Measurements from ENCODE around the gene RAB5A. TPM values are rescaled to one million over a fixed set of nuclear protein-coding genes. Genes with fewer than 3 reads are reported as not detected.

RAB5A gene
- total and polyA plus RNA-seq, 2 experiments from 2014 or later: 110 to 128 TPM

GRCh38 chr3:19898721-19899120 is 48.2 kb upstream of the RAB5A start:
- no peak overlapping the region for H3K27ac Mint-ChIP-seq

More at GRCh38 chr3:19898721-19899120, 48.2 kb upstream of the RAB5A start:
- DNase-seq (ENCODE audit: low spot score) (no peak), ATAC-seq (no peak)
- Histone ChIP-seq H3K27me3 (ENCODE audit: insufficient read depth) (no peaks in the 10 kb centered on the region), H3K36me3 (ENCODE audit: insufficient read depth) (no peaks in the 10 kb centered on the region), H3K27ac (ENCODE audit: low read depth) (no peak overlapping the region), H3F3A (replicated peaks; ENCODE audit: low read depth) (no peaks in the 10 kb centered on the region), H3K4me1 (ENCODE audit: insufficient read depth) (0 out of 2 replicates have a peak, but pooled peaks cover 8% of the 10 kb centered on the region), H3K9me2 (ENCODE audit: insufficient read depth) (no peaks in the 10 kb centered on the region), H2AFZ (no peak overlapping the region), H4K20me1 (replicated peaks; ENCODE audit: insufficient read depth) (no peaks in the 10 kb centered on the region), H3K4me3 (no peak overlapping the region), H3K4me2 (no peak overlapping the region), H3K79me2 (replicated peaks; ENCODE audit: insufficient read depth) (no peaks in the 10 kb centered on the region)
- H3K27me3 Mint-ChIP-seq (ENCODE audit: insufficient read depth, low read depth, poor library complexity): peaks cover 1% of the 10 kb centered on the region
- no peak for TF ChIP-seq CREB1 (CRISPR knock-in tag; IDR thresholded peaks at IDR 0.05; ENCODE audit: low read depth)
- no peak for TF ChIP-seq CTCF (conservative IDR thresholded peaks at IDR 0.05; ENCODE audit: low read depth in 2 of 2)
- TF ChIP-seq ETS1 (IDR thresholded peaks at IDR 0.05): no peak
- TF ChIP-seq ZNF114 (CRISPR knock-in tag; IDR thresholded peaks at IDR 0.05): no peak
- no peak for TF ChIP-seq EZH2 (IDR thresholded peaks at IDR 0.05; ENCODE audit: low read depth, unreplicated experiment)
- TF ChIP-seq REST (IDR thresholded peaks at IDR 0.05; ENCODE audit: unreplicated experiment): no peak
- TF ChIP-seq ZNF331 (CRISPR knock-in tag; IDR thresholded peaks at IDR 0.05; ENCODE audit: low read depth): no peak
- TF ChIP-seq POLR2AphosphoS5 (IDR thresholded peaks at IDR 0.05; ENCODE audit: low read depth): no peak
- TF ChIP-seq ZNF462 (CRISPR knock-in tag; IDR thresholded peaks at IDR 0.05): no peak
- no peak for TF ChIP-seq EZH2phosphoT487 (IDR thresholded peaks at IDR 0.05; ENCODE audit: unreplicated experiment)
- no peak for TF ChIP-seq STAT1 (IDR thresholded peaks at IDR 0.05; ENCODE audit: unreplicated experiment)
- TF ChIP-seq JUNB (IDR thresholded peaks at IDR 0.05; ENCODE audit: unreplicated experiment): no peak
- TF ChIP-seq NANOG (IDR thresholded peaks at IDR 0.05; ENCODE audit: borderline replicate concordance): no peak
- H3K9me3 Mint-ChIP-seq: no peaks in the 10 kb centered on the region
- H3K4me3 Mint-ChIP-seq: no peak overlapping the region
- peaks cover 7% of the 10 kb centered on the region; the same call in 2 of the 3 replicates for H3K4me1 Mint-ChIP-seq
- no peaks in the 10 kb centered on the region for H3K36me3 Mint-ChIP-seq (ENCODE audit: low read depth)

All from GM23338 (cell line).